ENCODE measurements around the gene CEACAM16.

GRCh38 chr19:44649578-44650145 lies 49.3 kb upstream of the CEACAM16 start:
- TF ChIP-seq ZNF394 (tag by site-specific recombination; IDR thresholded peaks at IDR 0.05; ENCODE audit: borderline replicate concordance), result no peak
- TF ChIP-seq CTCF (tag by site-specific recombination; IDR thresholded peaks at IDR 0.05), result no peak
- no peak for TF ChIP-seq ZNF600 (tag by site-specific recombination; IDR thresholded peaks at IDR 0.05)
- no peak for TF ChIP-seq ZNF677 (tag by site-specific recombination; IDR thresholded peaks at IDR 0.05)
- TF ChIP-seq KLF10 (tag by site-specific recombination; IDR thresholded peaks at IDR 0.05), result no peak
- no peak for TF ChIP-seq TCF7L2 (IDR thresholded peaks at IDR 0.05; ENCODE audit: borderline replicate concordance, low read depth, low read length)
- no peak for TF ChIP-seq ZNF561 (tag by site-specific recombination; IDR thresholded peaks at IDR 0.05; ENCODE audit: borderline replicate concordance)
- TF ChIP-seq ZNF274 (IDR thresholded peaks at IDR 0.05; ENCODE audit: low read length), result no peak
- no peak for TF ChIP-seq ZNF274 (tag by site-specific recombination; IDR thresholded peaks at IDR 0.05; ENCODE audit: borderline replicate concordance)
- TF ChIP-seq REST (tag by site-specific recombination; IDR thresholded peaks at IDR 0.05), result no peak
- TF ChIP-seq ZNF114 (tag by site-specific recombination; IDR thresholded peaks at IDR 0.05), result no peak
- TF ChIP-seq ZBTB49 (tag by site-specific recombination; IDR thresholded peaks at IDR 0.05; ENCODE audit: low read depth), result no peak
- no peak for TF ChIP-seq ZFP69B (tag by site-specific recombination; IDR thresholded peaks at IDR 0.05)
- TF ChIP-seq MYNN (tag by site-specific recombination; IDR thresholded peaks at IDR 0.05; ENCODE audit: borderline replicate concordance), result no peak
- no peak for TF ChIP-seq ZNF112 (tag by site-specific recombination; IDR thresholded peaks at IDR 0.05)
